OCI-LY7 (cell line): ENCODE results near the gene SPAG16.

Source experiments
- EZH2phosphoT487 ChIP-seq: fragments of 200-600 bp; sonication (generic); IDR thresholded peaks from 2 replicates; pipeline ENCODE4 v1.6.1; 2018; ENCODE audit warnings: low read depth, borderline replicate concordance, mild to moderate bottlenecking, mixed run types, antibody characterized with exemption, low read length, moderate library complexity, mixed read lengths
- TF ChIP-seq, protein P1 (sequence below): fragments of 200-600 bp; sonication (generic); conservative IDR thresholded peaks from 2 replicates; pipeline ENCODE4 v1.5.1; 2014; ENCODE audit warnings: mild to moderate bottlenecking, antibody characterized with exemption, low read length, moderate library complexity, mixed read lengths

DNA sequence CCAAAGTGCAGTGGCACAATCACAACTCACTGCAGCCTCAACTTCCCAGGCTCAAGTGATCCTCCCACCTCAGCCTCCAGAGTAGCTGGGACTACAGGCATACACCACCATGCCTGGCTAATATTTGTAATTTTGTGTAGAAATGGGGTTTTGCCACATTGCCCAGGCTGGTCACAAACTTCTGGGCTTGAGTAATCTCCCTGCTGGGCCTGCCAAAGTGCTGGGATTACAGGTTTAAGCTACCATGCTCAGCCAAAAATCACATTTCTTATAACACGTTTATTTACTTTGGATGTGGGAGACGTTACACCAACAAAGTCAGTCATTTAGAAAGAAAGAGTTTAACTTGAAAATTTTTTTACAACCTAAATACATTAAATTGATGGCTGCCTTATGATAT, 917.6 kb downstream of the SPAG16 start:
- TF ChIP-seq, protein P1, sequence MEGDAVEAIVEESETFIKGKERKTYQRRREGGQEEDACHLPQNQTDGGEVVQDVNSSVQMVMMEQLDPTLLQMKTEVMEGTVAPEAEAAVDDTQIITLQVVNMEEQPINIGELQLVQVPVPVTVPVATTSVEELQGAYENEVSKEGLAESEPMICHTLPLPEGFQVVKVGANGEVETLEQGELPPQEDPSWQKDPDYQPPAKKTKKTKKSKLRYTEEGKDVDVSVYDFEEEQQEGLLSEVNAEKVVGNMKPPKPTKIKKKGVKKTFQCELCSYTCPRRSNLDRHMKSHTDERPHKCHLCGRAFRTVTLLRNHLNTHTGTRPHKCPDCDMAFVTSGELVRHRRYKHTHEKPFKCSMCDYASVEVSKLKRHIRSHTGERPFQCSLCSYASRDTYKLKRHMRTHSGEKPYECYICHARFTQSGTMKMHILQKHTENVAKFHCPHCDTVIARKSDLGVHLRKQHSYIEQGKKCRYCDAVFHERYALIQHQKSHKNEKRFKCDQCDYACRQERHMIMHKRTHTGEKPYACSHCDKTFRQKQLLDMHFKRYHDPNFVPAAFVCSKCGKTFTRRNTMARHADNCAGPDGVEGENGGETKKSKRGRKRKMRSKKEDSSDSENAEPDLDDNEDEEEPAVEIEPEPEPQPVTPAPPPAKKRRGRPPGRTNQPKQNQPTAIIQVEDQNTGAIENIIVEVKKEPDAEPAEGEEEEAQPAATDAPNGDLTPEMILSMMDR, result no peak
- no peak for TF ChIP-seq EZH2phosphoT487
